ENCODE data around the gene ATP5PB. TPM values are rescaled to one million over a fixed set of nuclear protein-coding genes. Genes with fewer than 3 reads are reported as not detected.

ATP5PB gene
- total and polyA plus RNA-seq, 4 donors, result 143 to 257 (median 223) TPM

GRCh38 chr1:111463029-111463683 lies 13.9 kb downstream of the ATP5PB start:
- DNase-seq (ENCODE audit: low spot score), result no peak
- no peaks in the 10 kb centered on the region for H3K27me3 ChIP-seq (ENCODE audit: control insufficient read depth in 4 of 4, insufficient read depth in 4 of 4, low read length in 3 of 4)
- H3K27ac ChIP-seq (ENCODE audit: low read depth in 1 of 2, low read length in 2 of 2), result no peak overlapping the region
- TF ChIP-seq TAF1 (conservative IDR thresholded peaks at IDR 0.05) (no peak), REST (IDR thresholded peaks at IDR 0.05) (no peak), EGR1 (IDR thresholded peaks at IDR 0.05; ENCODE audit: low read depth in 2 of 2) (no peak), JUND (IDR thresholded peaks at IDR 0.05) (no peak), RAD21 (IDR thresholded peaks at IDR 0.05) (no peak), YY1 (IDR thresholded peaks at IDR 0.05) (no peak), HNF4G (IDR thresholded peaks at IDR 0.05) (no peak), HNF4A (conservative IDR thresholded peaks at IDR 0.05) (no peak), GABPA (IDR thresholded peaks at IDR 0.05 in 1 of 2, conservative IDR thresholded peaks at IDR 0.05 in 1 of 2) (no peak), FOXA2 (IDR thresholded peaks at IDR 0.05) (no peak), FOXA1 (IDR thresholded peaks at IDR 0.05) (no peak), RXRA (IDR thresholded peaks at IDR 0.05) (no peak), CTCF (IDR thresholded peaks at IDR 0.05; ENCODE audit: low read depth, low read length, missing input control) (no peak), ATF3 (IDR thresholded peaks at IDR 0.05) (no peak), ZBTB33 (IDR thresholded peaks at IDR 0.05) (no peak), MAX (IDR thresholded peaks at IDR 0.05) (no peak), SP1 (IDR thresholded peaks at IDR 0.05) (no peak), NR2F2 (IDR thresholded peaks at IDR 0.05) (no peak)
- WGBS, result 82% methylated on average over 4 of the region's 4 CpGs
- no peak overlapping the region for H3K9ac ChIP-seq (ENCODE audit: low read depth in 1 of 2, low read length in 2 of 2)
- H3K4me3 ChIP-seq (ENCODE audit: low read depth in 1 of 3, low read length in 3 of 3), result no peak overlapping the region
- no peaks in the 10 kb centered on the region for H3K9me3 ChIP-seq (ENCODE audit: control insufficient read depth in 4 of 4, low read length in 3 of 4)
- H3K36me3 ChIP-seq (ENCODE audit: control insufficient read depth in 4 of 4, insufficient read depth in 3 of 4, low read depth in 1 of 4, low read length in 3 of 4), result peaks cover 4 to 43% (median 36%) of the 10 kb centered on the region in 4 donors
- no peaks in the 10 kb centered on the region for H3K4me1 ChIP-seq (ENCODE audit: control insufficient read depth in 4 of 4, insufficient read depth in 4 of 4, low read length in 3 of 4)
